HEK293 (cell line): ENCODE data around the gene BRD3OS.

Experiments
- CTCF ChIA-PET: fragments of 350-600 bp; formaldehyde crosslinking; extraction: SDS; loops from one replicate; lab custom pipeline; 2021; ENCODE audit warnings: antibody characterized with exemption; lab: Yijun Ruan, JAX
- POLR2A ChIA-PET: fragments of 300-600 bp; formaldehyde crosslinking; extraction: SDS; loops from one replicate; lab custom pipeline; 2020; ENCODE audit warnings: antibody characterized with exemption, inconsistent platforms; lab: Yijun Ruan, JAX
- H3K27ac ChIP-seq: fragments of 200-500 bp; sonication (Bioruptor generic); 2 replicates; pipeline ENCODE4 v1.5.1; 2014; ENCODE audit warnings: low read depth, low read length, control low read depth, inconsistent platforms; ENCODE audit errors: extremely low read depth
- H3K36me3 ChIP-seq, 2 experiments: fragments of 200-500 bp in 1 of 2; sonication (Bioruptor generic) in 1 of 2; 1 replicate in 1 of 2; 2 replicates in 1 of 2; pipeline ENCODE4 v1.5.1; 2014 to 2017; ENCODE audit warnings: inconsistent platforms in 2 of 2, low read length in 2 of 2; ENCODE audit not compliant: control insufficient read depth in 2 of 2, insufficient read depth in 1 of 2
- H3K4me1 ChIP-seq: fragments of 200-500 bp; sonication (Bioruptor generic); 2 replicates; pipeline ENCODE4 v1.5.1; 2014; ENCODE audit warnings: mild to moderate bottlenecking, low read length, inconsistent platforms; ENCODE audit not compliant: control insufficient read depth, insufficient read depth
- H3K4me3 ChIP-seq: 2 replicates; pipeline ENCODE4 v1.5.1; 2011; ENCODE audit warnings: low read depth, mild to moderate bottlenecking, control low read depth, low read length, moderate library complexity
- H3K9me3 ChIP-seq: fragments of 200-500 bp; sonication (Bioruptor generic); 2 replicates; pipeline ENCODE4 v1.5.1; 2014; ENCODE audit warnings: low read depth, low read length, inconsistent platforms; ENCODE audit not compliant: control insufficient read depth, insufficient read depth
- KLF1 ChIP-seq: fragments of 450-650 bp; formaldehyde crosslinking; IDR thresholded peaks from 2 replicates; pipeline ENCODE4 v1.5.1; 2016; ENCODE audit warnings: missing biosample characterization, missing genetic modification characterization
- KLF7 ChIP-seq: fragments of 450-650 bp; formaldehyde crosslinking; IDR thresholded peaks from 2 replicates; pipeline ENCODE4 v1.5.1; 2016; ENCODE audit warnings: missing biosample characterization, missing genetic modification characterization, borderline replicate concordance
- ZBTB8A ChIP-seq: fragments of 450-650 bp; formaldehyde crosslinking; IDR thresholded peaks from 2 replicates; pipeline ENCODE4 v1.5.1; 2016; ENCODE audit warnings: missing biosample characterization, missing genetic modification characterization
- ZEB2 ChIP-seq: fragments of 450-650 bp; formaldehyde crosslinking; IDR thresholded peaks from 2 replicates; pipeline ENCODE4 v1.5.1; 2016; ENCODE audit warnings: missing biosample characterization, missing genetic modification characterization
- ZNF121 ChIP-seq: fragments of 450-650 bp; formaldehyde crosslinking; IDR thresholded peaks from 2 replicates; pipeline ENCODE4 v1.5.1; 2016; ENCODE audit warnings: missing biosample characterization, missing genetic modification characterization
- ZNF132 ChIP-seq: fragments of 450-650 bp; formaldehyde crosslinking; IDR thresholded peaks from 2 replicates; pipeline ENCODE4 v1.5.1; 2017; ENCODE audit warnings: missing biosample characterization, missing genetic modification characterization, borderline replicate concordance
- ZNF202 ChIP-seq: fragments of 450-650 bp; formaldehyde crosslinking; IDR thresholded peaks from 2 replicates; pipeline ENCODE4 v1.5.1; 2016; ENCODE audit warnings: missing biosample characterization, missing genetic modification characterization, borderline replicate concordance
- ZNF23 ChIP-seq: fragments of 450-650 bp; formaldehyde crosslinking; IDR thresholded peaks from 2 replicates; pipeline ENCODE4 v1.5.1; 2016; ENCODE audit warnings: missing biosample characterization, missing genetic modification characterization, borderline replicate concordance
- ZNF24 ChIP-seq: fragments of 450-650 bp; formaldehyde crosslinking; IDR thresholded peaks from 2 replicates; pipeline ENCODE4 v1.5.1; 2016; ENCODE audit warnings: missing biosample characterization, missing genetic modification characterization
- ZNF623 ChIP-seq: fragments of 450-650 bp; formaldehyde crosslinking; IDR thresholded peaks from 2 replicates; pipeline ENCODE4 v1.5.1; 2016; ENCODE audit warnings: missing biosample characterization, missing genetic modification characterization
- ZNF843 ChIP-seq: fragments of 450-650 bp; formaldehyde crosslinking; IDR thresholded peaks from 2 replicates; pipeline ENCODE4 v1.5.1; 2016; ENCODE audit warnings: missing biosample characterization, missing genetic modification characterization
- TF ChIP-seq, protein P1 (sequence below): fragments of 450-650 bp; formaldehyde crosslinking; IDR thresholded peaks from 2 replicates; pipeline ENCODE4 v1.5.1; 2016; ENCODE audit warnings: missing biosample characterization, missing genetic modification characterization, borderline replicate concordance
- TF ChIP-seq, protein P2 (sequence below): IDR thresholded peaks from 2 replicates; pipeline ENCODE4 v1.6.1; 2011; ENCODE audit warnings: mild to moderate bottlenecking, low read depth, low read length, borderline replicate concordance
- TF ChIP-seq, protein P3 (sequence below): fragments of 450-650 bp; formaldehyde crosslinking; IDR thresholded peaks from 2 replicates; pipeline ENCODE4 v1.5.1; 2016; ENCODE audit warnings: missing biosample characterization, missing genetic modification characterization

BRD3OS gene

GRCh38 chr9:134040176-134040565 lies 14.9 kb downstream of the BRD3OS start (continued):
- TF ChIP-seq, protein P1, sequence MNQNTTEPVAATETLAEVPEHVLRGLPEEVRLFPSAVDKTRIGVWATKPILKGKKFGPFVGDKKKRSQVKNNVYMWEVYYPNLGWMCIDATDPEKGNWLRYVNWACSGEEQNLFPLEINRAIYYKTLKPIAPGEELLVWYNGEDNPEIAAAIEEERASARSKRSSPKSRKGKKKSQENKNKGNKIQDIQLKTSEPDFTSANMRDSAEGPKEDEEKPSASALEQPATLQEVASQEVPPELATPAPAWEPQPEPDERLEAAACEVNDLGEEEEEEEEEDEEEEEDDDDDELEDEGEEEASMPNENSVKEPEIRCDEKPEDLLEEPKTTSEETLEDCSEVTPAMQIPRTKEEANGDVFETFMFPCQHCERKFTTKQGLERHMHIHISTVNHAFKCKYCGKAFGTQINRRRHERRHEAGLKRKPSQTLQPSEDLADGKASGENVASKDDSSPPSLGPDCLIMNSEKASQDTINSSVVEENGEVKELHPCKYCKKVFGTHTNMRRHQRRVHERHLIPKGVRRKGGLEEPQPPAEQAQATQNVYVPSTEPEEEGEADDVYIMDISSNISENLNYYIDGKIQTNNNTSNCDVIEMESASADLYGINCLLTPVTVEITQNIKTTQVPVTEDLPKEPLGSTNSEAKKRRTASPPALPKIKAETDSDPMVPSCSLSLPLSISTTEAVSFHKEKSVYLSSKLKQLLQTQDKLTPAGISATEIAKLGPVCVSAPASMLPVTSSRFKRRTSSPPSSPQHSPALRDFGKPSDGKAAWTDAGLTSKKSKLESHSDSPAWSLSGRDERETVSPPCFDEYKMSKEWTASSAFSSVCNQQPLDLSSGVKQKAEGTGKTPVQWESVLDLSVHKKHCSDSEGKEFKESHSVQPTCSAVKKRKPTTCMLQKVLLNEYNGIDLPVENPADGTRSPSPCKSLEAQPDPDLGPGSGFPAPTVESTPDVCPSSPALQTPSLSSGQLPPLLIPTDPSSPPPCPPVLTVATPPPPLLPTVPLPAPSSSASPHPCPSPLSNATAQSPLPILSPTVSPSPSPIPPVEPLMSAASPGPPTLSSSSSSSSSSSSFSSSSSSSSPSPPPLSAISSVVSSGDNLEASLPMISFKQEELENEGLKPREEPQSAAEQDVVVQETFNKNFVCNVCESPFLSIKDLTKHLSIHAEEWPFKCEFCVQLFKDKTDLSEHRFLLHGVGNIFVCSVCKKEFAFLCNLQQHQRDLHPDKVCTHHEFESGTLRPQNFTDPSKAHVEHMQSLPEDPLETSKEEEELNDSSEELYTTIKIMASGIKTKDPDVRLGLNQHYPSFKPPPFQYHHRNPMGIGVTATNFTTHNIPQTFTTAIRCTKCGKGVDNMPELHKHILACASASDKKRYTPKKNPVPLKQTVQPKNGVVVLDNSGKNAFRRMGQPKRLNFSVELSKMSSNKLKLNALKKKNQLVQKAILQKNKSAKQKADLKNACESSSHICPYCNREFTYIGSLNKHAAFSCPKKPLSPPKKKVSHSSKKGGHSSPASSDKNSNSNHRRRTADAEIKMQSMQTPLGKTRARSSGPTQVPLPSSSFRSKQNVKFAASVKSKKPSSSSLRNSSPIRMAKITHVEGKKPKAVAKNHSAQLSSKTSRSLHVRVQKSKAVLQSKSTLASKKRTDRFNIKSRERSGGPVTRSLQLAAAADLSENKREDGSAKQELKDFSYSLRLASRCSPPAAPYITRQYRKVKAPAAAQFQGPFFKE (tag by site-specific recombination): no peak
- TF ChIP-seq, protein P2, sequence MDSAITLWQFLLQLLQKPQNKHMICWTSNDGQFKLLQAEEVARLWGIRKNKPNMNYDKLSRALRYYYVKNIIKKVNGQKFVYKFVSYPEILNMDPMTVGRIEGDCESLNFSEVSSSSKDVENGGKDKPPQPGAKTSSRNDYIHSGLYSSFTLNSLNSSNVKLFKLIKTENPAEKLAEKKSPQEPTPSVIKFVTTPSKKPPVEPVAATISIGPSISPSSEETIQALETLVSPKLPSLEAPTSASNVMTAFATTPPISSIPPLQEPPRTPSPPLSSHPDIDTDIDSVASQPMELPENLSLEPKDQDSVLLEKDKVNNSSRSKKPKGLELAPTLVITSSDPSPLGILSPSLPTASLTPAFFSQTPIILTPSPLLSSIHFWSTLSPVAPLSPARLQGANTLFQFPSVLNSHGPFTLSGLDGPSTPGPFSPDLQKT: no peak
- no peak for TF ChIP-seq ZNF202
- no peak for TF ChIP-seq ZNF132 (tag by site-specific recombination)
- no peak for TF ChIP-seq ZNF623 (tag by site-specific recombination)
- no peak for TF ChIP-seq KLF7
- no peak for TF ChIP-seq ZNF23 (tag by site-specific recombination)

GRCh38 chr9:134040781-134041648 lies 15.7 kb downstream of the BRD3OS start:
- H3K36me3 ChIP-seq: peaks cover 31 to 88% of the 10 kb centered on the region in 2 experiments
- H3K4me1 ChIP-seq: no peaks in the 10 kb centered on the region
- ChIA-PET CTCF (interaction anchor here (1.0 to 1.3 kb wide), 2 partner anchors 46 to 130 kb away, joined by 3 read pairs; no protein-coding TSS in a partner anchor), POLR2A (no interaction called here)
- H3K4me3 ChIP-seq: no peak overlapping the region
- H3K27ac ChIP-seq: no peak overlapping the region
- no peaks in the 10 kb centered on the region for H3K9me3 ChIP-seq
- peak; percentile 62 for TF ChIP-seq KLF1 (tag by site-specific recombination)
- TF ChIP-seq, protein P3, sequence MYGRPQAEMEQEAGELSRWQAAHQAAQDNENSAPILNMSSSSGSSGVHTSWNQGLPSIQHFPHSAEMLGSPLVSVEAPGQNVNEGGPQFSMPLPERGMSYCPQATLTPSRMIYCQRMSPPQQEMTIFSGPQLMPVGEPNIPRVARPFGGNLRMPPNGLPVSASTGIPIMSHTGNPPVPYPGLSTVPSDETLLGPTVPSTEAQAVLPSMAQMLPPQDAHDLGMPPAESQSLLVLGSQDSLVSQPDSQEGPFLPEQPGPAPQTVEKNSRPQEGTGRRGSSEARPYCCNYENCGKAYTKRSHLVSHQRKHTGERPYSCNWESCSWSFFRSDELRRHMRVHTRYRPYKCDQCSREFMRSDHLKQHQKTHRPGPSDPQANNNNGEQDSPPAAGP: peak; percentile 57; the same call in 1 of the 2 replicates
- no peak for TF ChIP-seq ZNF24 (tag by site-specific recombination)

DNA sequence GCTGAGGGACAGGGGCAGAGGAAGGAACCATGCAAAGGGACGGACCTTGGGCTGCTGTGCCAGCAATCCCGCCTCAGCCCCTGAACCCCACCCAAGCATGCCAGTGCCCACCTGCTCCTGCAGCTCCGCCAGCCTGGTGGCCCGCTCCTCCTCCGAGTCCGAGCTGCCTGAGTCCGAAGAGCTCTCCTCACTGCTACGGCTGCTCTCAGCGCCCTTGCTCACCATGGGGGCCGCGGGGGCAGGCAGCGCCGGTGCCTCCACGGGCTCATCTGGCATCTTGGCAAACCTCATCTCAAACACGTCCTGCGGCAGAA lies 16.3 kb downstream of the BRD3OS start:
- H3K36me3 ChIP-seq: peaks cover 30 to 89% of the 10 kb centered on the region in 2 experiments
- no peak for TF ChIP-seq ZNF843 (tag by site-specific recombination)
- TF ChIP-seq ZBTB8A (tag by site-specific recombination): no peak
- no peak for TF ChIP-seq ZNF23 (tag by site-specific recombination)
- no peak for TF ChIP-seq ZNF121
- no peak for TF ChIP-seq ZEB2
- ChIA-PET CTCF (interaction anchor here (1.0 kb wide), 1 partner anchor 130 kb away, joined by 3 read pairs; no protein-coding TSS in a partner anchor), POLR2A (interaction anchor here (0.5 to 1.6 kb wide), 2 partner anchors 11 to 16 kb away, joined by 4 to 11 read pairs; partner anchors contain the start of gene BRD3OS)
- no peak overlapping the region for H3K27ac ChIP-seq
- no peaks in the 10 kb centered on the region for H3K9me3 ChIP-seq
- no peak overlapping the region for H3K4me3 ChIP-seq
- no peaks in the 10 kb centered on the region for H3K4me1 ChIP-seq
